K562 (cell line): ENCODE measurements around the gene GPR27. TPM values are rescaled to one million over a fixed set of nuclear protein-coding genes. Genes with fewer than 3 reads are reported as not detected.

Experiments
- ATAC-seq: fragments of 200-7000 bp; cut with Tn5 transposase; 3 replicates; pipeline ENCODE4 v1.9.1; 2020; ENCODE audit warnings: moderate library complexity
- BruUV-seq: library from RNA; stranded (reverse); fragments of 400-500 nt; replicated peaks from 2 replicates; lab custom pipeline; 2021; lab: Mats Ljungman, UMichigan
- CTCF ChIA-PET: fragments of 300-600 bp; formaldehyde crosslinking; extraction: SDS; loops from one replicate; lab custom pipeline; 2021; ENCODE audit warnings: low intra/inter-chr PET ratio; lab: Yijun Ruan, JAX
- POLR2A ChIA-PET: fragments of 300-600, 350-650 bp; sonication (Branson Sonifier 250); formaldehyde crosslinking; extraction: SDS; loops from one replicate; lab custom pipeline; 2021; ENCODE audit warnings: antibody characterized with exemption, inconsistent platforms; lab: Yijun Ruan, JAX
- DNase-seq, 4 experiments: peaks; one replicate each; pipeline versions ENCODE4 v3.0.0 to v3.0.0-alpha.2; 2011 to 2018; ENCODE audit warnings: low spot score in 3 of 4, mixed read lengths in 3 of 4; ENCODE audit errors: extremely low read depth in 1 of 4
- FAIRE-seq: peaks from 2 replicates; lab custom pipeline; 2011; peaks lifted over from hg19 to GRCh38; lab: Jason Lieb, UNC
- H2AFZ ChIP-seq: 2 replicates; pipeline ENCODE4 v1.6.0; 2011; ENCODE audit warnings: low read depth, low read length, control low read depth, inconsistent platforms
- H3K27ac ChIP-seq: fragments of 200-600 bp; 3 replicates; pipeline ENCODE4 v1.8.0; 2011; ENCODE audit warnings: low read depth, mild to moderate bottlenecking, control low read depth, inconsistent platforms, low read length, moderate library complexity, mixed read lengths; ENCODE audit errors: extremely low read depth
- H3K27me3 ChIP-seq, 2 experiments: fragments of 300-600 bp in 1 of 2; 2 replicates in 1 of 2; 3 replicates in 1 of 2; pipeline versions ENCODE4 v1.6.0 to v1.8.0; 2011; ENCODE audit warnings: inconsistent platforms in 2 of 2, low read length in 2 of 2, mild to moderate bottlenecking in 1 of 2, mixed read lengths in 1 of 2, moderate library complexity in 1 of 2; ENCODE audit not compliant: control insufficient read depth in 2 of 2, insufficient read depth in 2 of 2
- H3K36me3 ChIP-seq: fragments of 300-600 bp; 3 replicates; pipeline ENCODE4 v1.8.0; 2011; ENCODE audit warnings: mild to moderate bottlenecking, low read length, inconsistent platforms; ENCODE audit not compliant: control insufficient read depth, insufficient read depth
- H3K4me1 ChIP-seq, 2 experiments: fragments of 200-600 bp in 1 of 2; replicated peaks in 1 of 2; 2 replicates in 1 of 2; 3 replicates in 1 of 2; pipeline versions ENCODE4 v1.5.1 to v1.8.0; 2011; ENCODE audit warnings: inconsistent platforms in 2 of 2, low read length in 2 of 2, mild to moderate bottlenecking in 1 of 2, mixed read lengths in 1 of 2, moderate library complexity in 1 of 2; ENCODE audit not compliant: control insufficient read depth in 2 of 2, insufficient read depth in 2 of 2
- H3K4me2 ChIP-seq: 2 replicates; pipeline ENCODE4 v1.6.1; 2011; ENCODE audit warnings: low read length, control low read depth, inconsistent platforms, mixed read lengths; ENCODE audit not compliant: insufficient read depth
- H3K4me3 ChIP-seq: fragments of 200-600 bp; sonication (generic), shearing (Covaris generic); 2 replicates; pipeline ENCODE4 v1.5.1; 2016; ENCODE audit warnings: control low read depth, inconsistent platforms
- H3K79me2 ChIP-seq: fragments of 200-600 bp; 3 replicates; pipeline ENCODE4 v1.8.0; 2011; ENCODE audit warnings: low read length, inconsistent platforms; ENCODE audit not compliant: control insufficient read depth, insufficient read depth
- H3K9ac ChIP-seq, 2 experiments: 2 replicates each; pipeline versions ENCODE4 v1.6.0 to v1.6.1; 2011; ENCODE audit warnings: low read depth in 2 of 2, low read length in 2 of 2, control low read depth in 1 of 2, inconsistent platforms in 1 of 2, mild to moderate bottlenecking in 1 of 2, mixed read lengths in 1 of 2; ENCODE audit not compliant: insufficient read depth in 1 of 2
- H3K9me1 ChIP-seq: one replicate; pipeline ENCODE4 v1.6.0; 2011; ENCODE audit warnings: inconsistent platforms, mild to moderate bottlenecking, low read length, moderate library complexity; ENCODE audit not compliant: control insufficient read depth, insufficient read depth
- H3K9me3 ChIP-seq: replicated peaks from 2 replicates; pipeline ENCODE4 v1.5.1; 2011; ENCODE audit warnings: low read depth, low read length, inconsistent platforms; ENCODE audit not compliant: control insufficient read depth, insufficient read depth
- H4K20me1 ChIP-seq: replicated peaks from 2 replicates; pipeline ENCODE4 v1.6.1; 2011; ENCODE audit warnings: low read length, inconsistent platforms, mixed read lengths; ENCODE audit not compliant: control insufficient read depth, insufficient read depth
- DNMT1 ChIP-seq: fragments of 450-650 bp; IDR thresholded peaks from 2 replicates; pipeline ENCODE4 v1.6.1; 2016; ENCODE audit warnings: antibody characterized with exemption, mild to moderate bottlenecking
- ELF2 ChIP-seq: fragments of 250-450 bp; sonication (Bioruptor Pico); IDR thresholded peaks from 2 replicates; pipeline ENCODE4 v1.5.0; 2021; ENCODE audit warnings: mild to moderate bottlenecking
- EZH2 ChIP-seq: IDR thresholded peaks from 2 replicates; pipeline ENCODE4 v1.6.1; 2012; ENCODE audit warnings: low read depth, mild to moderate bottlenecking, inconsistent platforms, low read length, borderline replicate concordance
- HCFC1 ChIP-seq: IDR thresholded peaks from 2 replicates; pipeline ENCODE4 v1.6.1; 2012; ENCODE audit warnings: low read depth, low read length, improper control_type of control experiment
- MBD1 ChIP-seq: fragments of 250-450 bp; sonication (Bioruptor Pico); IDR thresholded peaks from 2 replicates; pipeline ENCODE4 v1.8.0; 2022; ENCODE audit warnings: inconsistent platforms
- NFE2 ChIP-seq: IDR thresholded peaks from 2 replicates; pipeline ENCODE4 v1.6.1; 2014; ENCODE audit warnings: antibody characterized with exemption, low read depth
- POU5F1 ChIP-seq: fragments of 150-350 bp; IDR thresholded peaks from 2 replicates; pipeline ENCODE4 v1.6.1; 2014; ENCODE audit warnings: borderline replicate concordance, low read length, low read depth, mild to moderate bottlenecking; ENCODE audit not compliant: partially characterized antibody
- RREB1 ChIP-seq: fragments of 250-450 bp; sonication (Bioruptor Pico); IDR thresholded peaks from 2 replicates; pipeline ENCODE4 v1.4.0; 2020
- SMC3 ChIP-seq: conservative IDR thresholded peaks from 2 replicates; pipeline ENCODE4 v1.6.1; 2011; ENCODE audit warnings: low read depth, low read length, improper control_type of control experiment; ENCODE audit not compliant: insufficient read depth
- U2AF1 ChIP-seq: fragments of 200-400 bp; formaldehyde crosslinking; optimal IDR thresholded peaks from 2 replicates; pipeline ENCODE3; 2017; ENCODE audit warnings: mild to moderate bottlenecking, low read depth, low read length, moderate library complexity
- ZNF316 ChIP-seq: fragments of 450-650 bp; IDR thresholded peaks from 2 replicates; pipeline ENCODE4 v1.6.1; 2016
- ZNF785 ChIP-seq: fragments of 250-450 bp; sonication (Bioruptor Pico); IDR thresholded peaks from 2 replicates; pipeline ENCODE4 v1.4.0; 2020; ENCODE audit warnings: mild to moderate bottlenecking
- WGBS: fragments of 100-300 bp; shearing (Covaris generic); methylation state at CpG from one replicate; pipeline ENCODE4 v1.1.6; 2016; ENCODE audit warnings: low coverage, mixed read lengths; ENCODE audit not compliant: insufficient coverage; ENCODE audit errors: missing lambda C conversion rate; 5-methylcytosine and 5-hydroxymethylcytosine counted together
- in situ Hi-C: fragments of 300-500 bp; cut with MboI; formaldehyde crosslinking; loops from 4 replicates; pipeline ENCODE4 v1.15.0; 2018; ENCODE audit warnings: inconsistent platforms, mixed read lengths
- intact Hi-C: fragments of 100-400 bp; cut with micrococcal nuclease; formaldehyde crosslinking; loops from 2 replicates; pipeline ENCODE4 v1.14.2; 2022
- polyA plus RNA-seq, 8 experiments: library from polyadenylated mRNA; depleted of rRNA in 4 of 8; stranded (reverse) in 5 of 8; unstranded in 3 of 8; fragments of >200 nt; fragmentation: Nextera tagmentation in 2 of 8; fragmentation: Illumina TruSeq in 1 of 8; extraction: Ambion mirVana in 2 of 8; extraction: Trizol in 1 of 8; gene quantifications; 2 replicates each; pipeline versions ENCODE4 v1.2.1 to v1.2.3, GENCODE V29; 2011 to 2014; ENCODE audit warnings: inconsistent platforms in 1 of 8, missing spikeins in 1 of 8
- total RNA-seq, 7 experiments: library from RNA; depleted of rRNA in 6 of 7; stranded (reverse); fragments of >200 nt in 6 of 7; fragmentation: Illumina TruSeq in 2 of 7; extraction: Trizol in 2 of 7; gene quantifications; 2 replicates each; pipeline versions ENCODE4 v1.2.1 to v1.2.3, GENCODE V29; 2011 to 2021; ENCODE audit warnings: low replicate concordance in 1 of 7

Gene GPR27
- total and polyA plus RNA-seq, 9 of the 15 experiments (the other 6 are each of a cell fraction or from before 2014, with no cell fraction given), result not detected

- Histone ChIP-seq H3K79me2 (no peaks in the 10 kb centered on the region), H3K4me3 (no peak overlapping the region), H3K27ac (no peak overlapping the region), H3K36me3 (no peaks in the 10 kb centered on the region), H3K27me3 (no peaks in the 10 kb centered on the region; a peak in 1 of 5 replicates), H2AFZ (no peak overlapping the region), H4K20me1 (no peaks in the 10 kb centered on the region), H3K4me2 (no peak overlapping the region), H3K9ac (no peak overlapping the region), H3K9me1 (no peaks in the 10 kb centered on the region), H3K9me3 (no peaks in the 10 kb centered on the region; the same call in 1 of the 2 replicates), H3K4me1 (no peaks in the 10 kb centered on the region)
- TF ChIP-seq ELF2 (CRISPR knock-in tag), result no peak
- no peak for TF ChIP-seq NFE2
- TF ChIP-seq EZH2, result no peak
- TF ChIP-seq MBD1 (CRISPR knock-in tag), result no peak
- no peak for TF ChIP-seq POU5F1
- TF ChIP-seq DNMT1, result no peak
- no peak for TF ChIP-seq SMC3
- no peak for TF ChIP-seq ZNF785 (CRISPR knock-in tag)
- TF ChIP-seq RREB1 (CRISPR knock-in tag), result no peak
- no peak for TF ChIP-seq U2AF1
- no peak for TF ChIP-seq ZNF316
- TF ChIP-seq HCFC1, result no peak
- BruUV-seq, result no TSS peak
- DNase-seq, result no peak
- no peak for ATAC-seq
- intact Hi-C loops, result no loop called here
- ChIA-PET POLR2A (no interaction called here), CTCF (no interaction called here)
- in situ Hi-C loops, result no loop called here
- FAIRE-seq, result no peak
- 0% methylated on average over 2 of the region's 3 CpGs for WGBS
Observed at GRCh38 chr3:71744738-71745137, 8.9 kb upstream of the GPR27 start.
